HepG2 (cell line): ENCODE results near the gene TMEM53. TPM values are rescaled to one million over a fixed set of nuclear protein-coding genes. Genes with fewer than 3 reads are reported as not detected.

Experiments used
- BRD4 ChIP-seq: sonication (generic); formaldehyde crosslinking; IDR thresholded peaks from 2 replicates; pipeline ENCODE4 v1.4.0; 2020; ENCODE audit warnings: missing genetic modification reagents
- CEBPB ChIP-seq: IDR thresholded peaks from 2 replicates; pipeline ENCODE4 v1.6.1; 2011; ENCODE audit warnings: low read depth, low read length, improper control_type of control experiment, borderline replicate concordance
- ELF3 ChIP-seq: IDR thresholded peaks from 2 replicates; pipeline ENCODE4 v1.6.1; 2016; ENCODE audit warnings: missing genetic modification reagents, missing compliant biosample characterization
- ERF ChIP-seq: IDR thresholded peaks from 2 replicates; pipeline ENCODE4 v1.6.1; 2018; ENCODE audit warnings: missing biosample characterization, missing genetic modification reagents
- KAT2B ChIP-seq: fragments of 150-350 bp; IDR thresholded peaks from 2 replicates; pipeline ENCODE4 v1.6.1; 2014; ENCODE audit warnings: low read depth, low read length, borderline replicate concordance
- KDM6A ChIP-seq: IDR thresholded peaks from 2 replicates; pipeline ENCODE4 v1.6.1; 2016; ENCODE audit warnings: low read depth
- KLF13 ChIP-seq: sonication (generic); formaldehyde crosslinking; IDR thresholded peaks from 2 replicates; pipeline ENCODE4 v1.4.0; 2020; ENCODE audit warnings: mild to moderate bottlenecking, missing genetic modification reagents
- NFATC3 ChIP-seq: sonication (generic); formaldehyde crosslinking; IDR thresholded peaks from 2 replicates; pipeline ENCODE4 v1.5.1; 2020; ENCODE audit warnings: mild to moderate bottlenecking, missing genetic modification reagents
- PHF20 ChIP-seq: sonication (generic); formaldehyde crosslinking; IDR thresholded peaks from 2 replicates; pipeline ENCODE4 v1.5.0; 2020; ENCODE audit warnings: mild to moderate bottlenecking, missing genetic modification reagents
- RBFOX2 ChIP-seq: fragments of 200-400 bp; formaldehyde crosslinking; IDR thresholded peaks from 2 replicates; pipeline ENCODE4 v1.6.1; 2017; ENCODE audit warnings: low read depth, mild to moderate bottlenecking, low read length
- SAFB2 ChIP-seq: sonication (generic); formaldehyde crosslinking; IDR thresholded peaks from 2 replicates; pipeline ENCODE4 v1.5.1; 2020; ENCODE audit warnings: missing genetic modification reagents, low read depth, mild to moderate bottlenecking, borderline replicate concordance
- SIN3A ChIP-seq: IDR thresholded peaks from 2 replicates; pipeline ENCODE4 v1.6.1; 2011; ENCODE audit warnings: low read depth, mild to moderate bottlenecking, control low read depth, low read length, borderline replicate concordance
- SMARCE1 ChIP-seq: fragments of 450-650 bp; IDR thresholded peaks from 2 replicates; pipeline ENCODE4 v1.6.1; 2017; ENCODE audit warnings: borderline replicate concordance
- SP140L ChIP-seq: sonication (generic); formaldehyde crosslinking; IDR thresholded peaks from 2 replicates; pipeline ENCODE4 v1.4.0; 2020; ENCODE audit warnings: missing genetic modification reagents, borderline replicate concordance
- TSC22D2 ChIP-seq: sonication (generic); formaldehyde crosslinking; IDR thresholded peaks from 2 replicates; pipeline ENCODE4 v1.5.1; 2020; ENCODE audit warnings: missing genetic modification reagents, mild to moderate bottlenecking, borderline replicate concordance
- ZNF138 ChIP-seq: sonication (generic); formaldehyde crosslinking; IDR thresholded peaks from 2 replicates; pipeline ENCODE4 v1.5.0; 2020; ENCODE audit warnings: mild to moderate bottlenecking, low read depth, missing genetic modification reagents
- ZNF17 ChIP-seq: sonication (generic); formaldehyde crosslinking; IDR thresholded peaks from 2 replicates; pipeline ENCODE4 v1.5.0; 2020; ENCODE audit warnings: mild to moderate bottlenecking, missing genetic modification reagents
- ZNF326 ChIP-seq: sonication (generic); formaldehyde crosslinking; IDR thresholded peaks from 2 replicates; pipeline ENCODE4 v1.4.0; 2020; ENCODE audit warnings: missing genetic modification reagents, borderline replicate concordance
- ZNF337 ChIP-seq: sonication (generic); formaldehyde crosslinking; IDR thresholded peaks from 2 replicates; pipeline ENCODE4 v1.5.1; 2020; ENCODE audit warnings: missing genetic modification reagents, low read depth, mild to moderate bottlenecking, borderline replicate concordance
- ZNF350 ChIP-seq: sonication (generic); formaldehyde crosslinking; IDR thresholded peaks from 2 replicates; pipeline ENCODE4 v1.4.0; 2020; ENCODE audit warnings: mild to moderate bottlenecking, low read depth, missing genetic modification reagents, borderline replicate concordance
- ZNF552 ChIP-seq: sonication (generic); formaldehyde crosslinking; IDR thresholded peaks from 2 replicates; pipeline ENCODE4 v1.9.0; 2022; ENCODE audit warnings: missing genetic modification reagents, mild to moderate bottlenecking, borderline replicate concordance
- ZNF569 ChIP-seq: sonication (generic); formaldehyde crosslinking; IDR thresholded peaks from 2 replicates; pipeline ENCODE4 v1.5.0; 2020; ENCODE audit warnings: mild to moderate bottlenecking, missing genetic modification reagents, moderate library complexity, borderline replicate concordance
- ZNF589 ChIP-seq: sonication (generic); formaldehyde crosslinking; conservative IDR thresholded peaks from 2 replicates; pipeline ENCODE4 v1.8.0; 2022; ENCODE audit warnings: mild to moderate bottlenecking, moderate library complexity, missing genetic modification reagents
- ZNF605 ChIP-seq: sonication (generic); formaldehyde crosslinking; IDR thresholded peaks from 2 replicates; pipeline ENCODE4 v1.8.0; 2022; ENCODE audit warnings: mild to moderate bottlenecking, missing genetic modification reagents
- ZNF614 ChIP-seq: IDR thresholded peaks from 2 replicates; pipeline ENCODE4 v1.6.1; 2018; ENCODE audit warnings: missing biosample characterization, missing genetic modification reagents, inconsistent platforms, borderline replicate concordance
- ZNF720 ChIP-seq: sonication (generic); formaldehyde crosslinking; IDR thresholded peaks from 2 replicates; pipeline ENCODE4 v1.4.0; 2020; ENCODE audit warnings: missing genetic modification reagents
- ZNF772 ChIP-seq: sonication (generic); formaldehyde crosslinking; IDR thresholded peaks from 2 replicates; pipeline ENCODE4 v1.5.0; 2020; ENCODE audit warnings: mild to moderate bottlenecking, missing genetic modification reagents
- ZNF773 ChIP-seq: sonication (generic); formaldehyde crosslinking; IDR thresholded peaks from 2 replicates; pipeline ENCODE4 v1.4.0; 2020; ENCODE audit warnings: missing genetic modification reagents, borderline replicate concordance
- ZNF776 ChIP-seq: sonication (generic); formaldehyde crosslinking; IDR thresholded peaks from 2 replicates; pipeline ENCODE4 v1.4.0; 2020; ENCODE audit warnings: mild to moderate bottlenecking, missing genetic modification reagents
- polyA plus RNA-seq, 8 experiments: library from polyadenylated mRNA; depleted of rRNA in 3 of 8; stranded (reverse) in 7 of 8; unstranded in 1 of 8; fragments of >200 nt; fragmentation: Illumina TruSeq in 4 of 8; extraction: Trizol in 4 of 8; gene quantifications; 2 replicates each; pipeline versions ENCODE4 v1.2.1 to v1.2.3, GENCODE V29; 2011 to 2016; ENCODE audit warnings: low read depth in 4 of 8, missing spikeins in 1 of 8, mixed read lengths in 1 of 8; ENCODE audit not compliant: insufficient read depth in 1 of 8
- total RNA-seq, 5 experiments: library from RNA; depleted of rRNA; stranded (reverse); fragments of >200 nt; fragmentation: Illumina TruSeq; extraction: Trizol; gene quantifications; 2 replicates each; pipeline ENCODE4 v1.2.3, GENCODE V29; 2016; ENCODE audit warnings: low read depth in 1 of 5
- TF ChIP-seq, protein P1 (sequence below): sonication (generic); formaldehyde crosslinking; IDR thresholded peaks from 2 replicates; pipeline ENCODE4 v1.9.0; 2021; ENCODE audit warnings: missing genetic modification reagents, mild to moderate bottlenecking, borderline replicate concordance

TMEM53 gene
- total and polyA plus RNA-seq, 2 of the 13 experiments (the other 11 are each of a cell fraction or from before 2014, with no cell fraction given) = 12.6 to 20.2 TPM

DNA sequence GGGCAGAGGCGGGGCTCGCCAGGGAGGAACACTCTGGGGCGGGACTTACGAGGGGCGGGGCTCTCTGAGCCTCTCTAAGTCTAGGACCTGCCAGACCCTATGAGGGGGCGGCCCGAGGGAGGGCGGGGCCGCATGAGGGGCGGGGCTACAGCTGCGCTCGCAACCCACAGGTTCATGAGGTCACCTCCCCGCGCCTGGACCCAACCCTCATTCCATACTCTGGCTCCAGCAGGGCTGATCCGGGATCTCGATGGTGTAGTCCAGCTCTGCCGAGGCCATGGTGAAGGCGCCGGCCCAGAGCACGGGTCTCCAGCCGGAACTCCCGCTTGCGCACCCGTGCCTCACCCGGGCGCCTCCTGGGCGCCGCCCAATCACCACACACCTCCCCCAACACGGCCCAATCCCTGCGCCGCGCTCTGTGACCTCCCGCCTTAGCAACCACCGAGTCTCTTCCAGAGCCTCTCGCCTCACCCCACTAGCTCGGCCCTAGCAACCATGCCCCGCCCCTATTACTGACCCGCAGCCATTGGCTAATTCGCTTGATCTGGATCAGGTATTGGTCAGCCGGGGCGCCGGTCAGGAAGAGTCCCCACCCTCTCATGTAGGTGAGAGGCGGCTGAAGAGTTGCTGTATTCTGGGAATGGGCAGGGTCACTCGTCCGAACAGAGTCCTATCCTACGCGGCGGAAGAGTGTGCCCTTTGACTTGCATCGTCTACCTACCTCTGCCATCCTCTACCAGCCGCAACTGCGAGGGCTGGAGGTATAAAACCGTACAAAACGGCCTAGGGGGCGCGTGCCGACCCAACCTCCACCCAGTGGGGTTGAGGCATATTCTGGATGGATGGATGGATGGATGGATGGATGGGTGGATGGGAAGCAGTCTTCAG, at the start of gene TMEM53, which contains the start of gene ARMH1 (continued):
- TF ChIP-seq CEBPB (no peak), ERF (CRISPR knock-in tag) (peak; percentile 56), ZNF552 (CRISPR knock-in tag) (no peak), ZNF337 (CRISPR knock-in tag) (0 out of 2 replicates have a peak, but pooled peaks have one; percentile 37), ELF3 (CRISPR knock-in tag) (peak; percentile 13), SP140L (CRISPR knock-in tag) (no peak), SIN3A (0 out of 2 replicates have a peak, but pooled peaks have one; percentile 14), ZNF605 (CRISPR knock-in tag) (no peak), SAFB2 (CRISPR knock-in tag) (no peak), ZNF17 (no peak), ZNF326 (CRISPR knock-in tag) (no peak), ZNF569 (CRISPR knock-in tag) (no peak), KDM6A (CRISPR knock-in tag) (no peak; the same call in 1 of the 2 replicates), SMARCE1 (no peak), TSC22D2 (CRISPR knock-in tag) (no peak), ZNF773 (CRISPR knock-in tag) (no peak), ZNF138 (CRISPR knock-in tag) (no peak), PHF20 (CRISPR knock-in tag) (no peak), NFATC3 (CRISPR knock-in tag) (no peak), ZNF772 (peak; percentile 39; the same call in 1 of the 2 replicates), ZNF776 (no peak), RBFOX2 (peak; percentile 92), BRD4 (CRISPR knock-in tag) (no peak), ZNF720 (CRISPR knock-in tag) (no peak), ZNF350 (peak; percentile 65; the same call in 1 of the 2 replicates), KLF13 (CRISPR knock-in tag) (no peak), KAT2B (no peak), ZNF589 (CRISPR knock-in tag) (no peak), ZNF614 (CRISPR knock-in tag) (peak; percentile 49; the same call in 1 of the 2 replicates)
- TF ChIP-seq, protein P1, sequence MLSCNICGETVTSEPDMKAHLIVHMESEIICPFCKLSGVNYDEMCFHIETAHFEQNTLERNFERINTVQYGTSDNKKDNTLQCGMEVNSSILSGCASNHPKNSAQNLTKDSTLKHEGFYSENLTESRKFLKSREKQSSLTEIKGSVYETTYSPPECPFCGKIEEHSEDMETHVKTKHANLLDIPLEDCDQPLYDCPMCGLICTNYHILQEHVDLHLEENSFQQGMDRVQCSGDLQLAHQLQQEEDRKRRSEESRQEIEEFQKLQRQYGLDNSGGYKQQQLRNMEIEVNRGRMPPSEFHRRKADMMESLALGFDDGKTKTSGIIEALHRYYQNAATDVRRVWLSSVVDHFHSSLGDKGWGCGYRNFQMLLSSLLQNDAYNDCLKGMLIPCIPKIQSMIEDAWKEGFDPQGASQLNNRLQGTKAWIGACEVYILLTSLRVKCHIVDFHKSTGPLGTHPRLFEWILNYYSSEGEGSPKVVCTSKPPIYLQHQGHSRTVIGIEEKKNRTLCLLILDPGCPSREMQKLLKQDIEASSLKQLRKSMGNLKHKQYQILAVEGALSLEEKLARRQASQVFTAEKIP (CRISPR knock-in tag) = no peak
